ENCODE data around the gene FAM43B. TPM values are rescaled to one million over a fixed set of nuclear protein-coding genes. Genes with fewer than 3 reads are reported as not detected.

FAM43B gene
- polyA plus RNA-seq, 3 donors, result not detected

DNA sequence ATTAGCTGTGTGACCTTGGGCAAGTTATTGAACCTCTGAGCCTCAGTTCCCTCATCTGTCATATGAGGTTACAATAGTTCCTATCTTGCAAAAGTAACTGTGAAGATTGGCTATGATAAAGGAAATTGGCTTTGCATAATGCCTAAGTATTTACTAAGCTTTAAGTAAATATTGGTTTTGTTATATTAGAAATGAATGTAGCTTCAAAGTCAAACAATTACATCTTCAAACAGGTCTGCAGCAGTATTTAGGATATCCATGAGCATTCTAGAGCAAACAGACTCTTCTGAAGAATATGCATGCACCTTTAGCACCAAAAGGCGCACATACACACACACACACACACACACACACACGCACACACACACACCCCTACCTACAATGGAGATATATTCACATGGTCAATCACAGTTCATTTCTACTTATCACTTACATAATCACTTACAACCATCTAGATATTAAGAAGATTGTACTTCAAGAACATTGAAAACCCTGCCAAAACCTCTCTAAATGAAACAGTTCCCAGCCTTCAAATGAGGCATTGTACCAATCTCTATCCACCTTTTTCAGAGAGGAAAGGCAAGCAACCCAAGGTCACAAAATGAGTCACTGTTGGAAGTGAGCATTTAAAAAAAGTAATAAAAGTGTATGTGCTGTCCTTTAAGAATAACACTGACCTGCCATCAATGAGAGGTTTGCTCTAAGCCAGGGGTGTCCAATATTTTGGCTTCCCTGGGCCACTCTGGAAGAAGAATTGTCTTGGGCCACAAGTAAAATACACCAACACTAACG is 13.4 kb upstream of the FAM43B start:
- no CpG with 5 or more reads among the region's 3 CpGs for WGBS (ENCODE audit: insufficient coverage)
- H3K9me3 Mint-ChIP-seq, result no peaks in the 10 kb centered on the region
- TF ChIP-seq CTCF (IDR thresholded peaks at IDR 0.05), result no peak
- H3K36me3 ChIP-seq (replicated peaks in 1 of 2; ENCODE audit: control insufficient read depth in 1 of 2, insufficient read depth in 2 of 2, low read length in 2 of 2), result no peaks in the 10 kb centered on the region
- no peak overlapping the region for H3K9ac ChIP-seq (ENCODE audit: insufficient read depth, low read length, poor library complexity, severe bottlenecking)
- H3K4me2 ChIP-seq (replicated peaks; ENCODE audit: extremely low read depth, low read length, poor library complexity, severe bottlenecking), result no peak overlapping the region
- H3K27ac ChIP-seq (ENCODE audit: low read depth in 1 of 2, low read length in 2 of 2), result no peak overlapping the region
- no peaks in the 10 kb centered on the region for H3K9me3 ChIP-seq (replicated peaks in 1 of 2; ENCODE audit: control insufficient read depth in 1 of 2, insufficient read depth in 1 of 2, low read length in 2 of 2)
- H3K27me3 ChIP-seq (ENCODE audit: control insufficient read depth in 2 of 2, insufficient read depth in 2 of 2, low read length in 2 of 2), result peaks cover 0 to 6% of the 10 kb centered on the region in 2 donors
- H3K36me3 Mint-ChIP-seq, result no peaks in the 10 kb centered on the region
- H3K79me2 ChIP-seq (ENCODE audit: insufficient read depth, low read length), result no peaks in the 10 kb centered on the region
- H3K4me3 Mint-ChIP-seq, result no peak overlapping the region
- peaks cover 25 to 40% (median 36%) of the 10 kb centered on the region in 3 donors for H3K27me3 Mint-ChIP-seq (ENCODE audit: low read depth in 3 of 3)
- H4K20me1 ChIP-seq (ENCODE audit: insufficient read depth, low read length), result no peaks in the 10 kb centered on the region
- no peak overlapping the region for H2AFZ ChIP-seq (ENCODE audit: insufficient read depth, low read depth, low read length, poor library complexity, severe bottlenecking)
- intact Hi-C loops (cut with micrococcal nuclease), result no loop called here
- H3K27ac Mint-ChIP-seq, result no peak overlapping the region
- no peaks in the 10 kb centered on the region for H3K4me1 ChIP-seq (ENCODE audit: control insufficient read depth in 1 of 2, insufficient read depth in 2 of 2, low read length in 2 of 2)
- H3K4me3 ChIP-seq (replicated peaks in 1 of 3; ENCODE audit: low read depth in 2 of 3, low read length in 3 of 3), result no peak overlapping the region
- no peaks in the 10 kb centered on the region for H3K4me1 Mint-ChIP-seq
- DNase-seq, result no peak

DNA sequence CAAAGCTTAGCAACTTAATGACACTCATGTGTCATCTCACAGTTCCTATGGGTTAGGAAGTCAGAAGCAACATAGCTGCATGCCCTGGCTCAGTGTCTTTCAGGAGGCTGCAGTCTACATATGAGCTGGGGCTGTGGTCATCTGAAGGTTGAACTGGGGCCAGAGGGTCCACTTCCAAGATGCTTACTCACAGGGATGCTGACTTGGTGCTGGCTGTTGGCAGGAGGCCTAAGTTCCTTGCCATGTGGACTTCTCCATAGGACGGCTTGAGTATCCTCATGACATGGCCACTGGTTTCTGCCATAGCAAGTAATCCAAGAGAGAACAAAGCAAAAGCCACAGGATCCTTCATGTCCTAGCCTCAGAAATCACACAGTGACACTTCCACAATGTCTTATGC is 12.1 kb upstream of the FAM43B start:
- H3K4me1 ChIP-seq (ENCODE audit: control insufficient read depth in 1 of 2, insufficient read depth in 2 of 2, low read length in 2 of 2), result no peaks in the 10 kb centered on the region
- H3K4me3 ChIP-seq (replicated peaks in 1 of 3; ENCODE audit: low read depth in 2 of 3, low read length in 3 of 3), result no peak overlapping the region
- 100% methylated on average over 1 of the region's 1 CpG for WGBS (ENCODE audit: insufficient coverage)
- no peak overlapping the region for H3K4me3 Mint-ChIP-seq
- H3K79me2 ChIP-seq (ENCODE audit: insufficient read depth, low read length), result no peaks in the 10 kb centered on the region
- H3K36me3 Mint-ChIP-seq, result no peaks in the 10 kb centered on the region
- no peak for TF ChIP-seq CTCF (IDR thresholded peaks at IDR 0.05)
- H3K9me3 Mint-ChIP-seq, result no peaks in the 10 kb centered on the region
- H4K20me1 ChIP-seq (ENCODE audit: insufficient read depth, low read length), result no peaks in the 10 kb centered on the region
- no peaks in the 10 kb centered on the region for H3K9me3 ChIP-seq (replicated peaks in 1 of 2; ENCODE audit: control insufficient read depth in 1 of 2, insufficient read depth in 1 of 2, low read length in 2 of 2)
- H3K27ac ChIP-seq (ENCODE audit: low read depth in 1 of 2, low read length in 2 of 2), result no peak overlapping the region
- no peaks in the 10 kb centered on the region for H3K4me1 Mint-ChIP-seq
- H3K36me3 ChIP-seq (replicated peaks in 1 of 2; ENCODE audit: control insufficient read depth in 1 of 2, insufficient read depth in 2 of 2, low read length in 2 of 2), result no peaks in the 10 kb centered on the region
- no peak overlapping the region for H3K9ac ChIP-seq (ENCODE audit: insufficient read depth, low read length, poor library complexity, severe bottlenecking)
- no peak overlapping the region for H3K27ac Mint-ChIP-seq
- no peak overlapping the region for H3K4me2 ChIP-seq (replicated peaks; ENCODE audit: extremely low read depth, low read length, poor library complexity, severe bottlenecking)
- H2AFZ ChIP-seq (ENCODE audit: insufficient read depth, low read depth, low read length, poor library complexity, severe bottlenecking), result no peak overlapping the region
- no peak for DNase-seq
- intact Hi-C loops (cut with micrococcal nuclease), result no loop called here
- H3K27me3 Mint-ChIP-seq (ENCODE audit: low read depth in 3 of 3), result peaks cover 21 to 43% (median 35%) of the 10 kb centered on the region in 3 donors
- H3K27me3 ChIP-seq (ENCODE audit: control insufficient read depth in 2 of 2, insufficient read depth in 2 of 2, low read length in 2 of 2), result peaks cover 0 to 6% of the 10 kb centered on the region in 2 donors
